Stimulated activated CD8-positive, alpha-beta memory T cell treated with anti-CD3 and anti-CD28 coated beads, Interleukin-7, amount 100 ng/mL, for 4 hours (primary cell): Measurements from ENCODE around the gene AFAP1.

Experiments
- DNase-seq, 2 donors: peaks; one replicate each; pipeline ENCODE4 v3.0.0-alpha.2; 2020; ENCODE audit warnings: low read depth in 2 of 2

Gene AFAP1

DNA sequence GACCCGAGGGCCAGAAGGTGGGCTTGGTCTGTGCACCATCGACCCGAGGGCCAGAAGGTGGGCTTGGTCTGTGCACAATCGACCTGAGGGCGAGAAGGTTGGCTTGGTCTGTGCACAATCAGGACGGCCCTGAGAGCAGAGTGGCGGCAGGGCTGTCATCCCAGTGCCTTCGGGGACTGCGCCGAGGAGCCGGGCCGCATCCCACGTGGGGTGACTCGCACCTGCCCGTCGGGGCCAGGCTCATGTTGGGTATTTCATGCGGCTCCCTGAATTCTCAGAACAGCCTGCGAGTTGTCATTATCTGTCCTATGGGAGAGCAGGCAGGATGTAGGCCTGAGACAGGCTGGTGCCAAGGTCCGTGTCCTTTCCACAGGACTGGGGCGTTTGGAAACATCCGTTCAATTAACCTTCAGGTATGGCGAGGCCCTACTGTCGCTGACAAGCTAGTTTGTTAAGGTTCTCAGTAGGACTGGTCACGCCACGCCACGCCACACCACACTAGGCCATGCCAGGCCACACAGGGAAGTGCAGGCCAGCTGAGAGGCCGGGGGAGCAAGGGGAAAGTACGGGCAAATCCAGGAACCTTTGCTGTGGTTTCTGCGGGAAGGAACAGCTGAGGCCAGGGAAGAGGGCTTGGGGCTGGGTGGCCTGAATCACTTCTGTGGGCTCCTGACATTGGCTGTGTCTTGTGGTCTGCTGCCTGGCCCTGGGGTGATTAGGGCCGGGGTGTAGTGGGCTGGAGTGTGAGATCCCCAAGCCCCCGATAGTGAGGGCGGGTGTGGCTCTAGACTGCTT is 182.9 kb downstream of the AFAP1 start:
- no peak for DNase-seq

DNA sequence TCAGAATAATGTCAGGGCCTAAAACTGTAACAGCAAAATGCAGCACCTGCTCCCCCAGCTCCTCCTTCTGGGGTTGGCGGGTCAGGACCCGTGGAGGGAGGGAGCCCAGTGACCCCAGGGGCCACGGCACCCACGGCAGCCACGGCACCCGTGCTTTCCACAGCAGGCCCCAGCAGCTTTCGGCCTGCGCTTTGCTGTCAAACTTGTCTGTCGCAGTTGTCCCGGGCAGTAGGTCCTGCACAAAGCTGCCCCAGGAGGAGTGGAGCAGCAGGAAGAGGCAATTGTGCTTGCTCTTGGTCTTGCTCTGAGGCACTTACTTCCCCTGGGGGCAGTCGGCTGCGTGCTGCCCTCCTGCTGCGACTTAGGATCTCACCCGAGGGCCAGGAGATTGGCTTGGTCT is 183.6 kb downstream of the AFAP1 start:
- no peak for DNase-seq

DNA sequence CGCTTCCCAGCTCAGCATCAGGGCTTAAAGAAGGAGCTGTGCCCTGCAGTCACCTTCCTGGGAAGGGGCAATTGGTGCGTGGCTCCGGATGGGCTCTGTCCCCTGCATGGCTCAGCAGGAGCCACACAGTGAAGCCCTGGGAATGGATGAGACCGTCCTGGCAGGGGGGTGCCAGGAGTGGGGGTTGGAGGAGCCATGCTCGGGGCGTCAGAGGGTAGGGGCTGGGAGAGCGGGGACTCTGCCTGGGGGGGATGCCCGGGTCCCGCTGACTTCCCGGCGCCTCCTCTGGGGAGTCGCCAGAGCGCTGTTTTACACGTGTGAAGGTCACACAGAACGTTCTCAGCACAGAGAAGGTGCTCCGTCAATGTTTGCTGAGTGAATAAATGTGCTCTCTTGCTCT is 184.1 kb downstream of the AFAP1 start:
- DNase-seq, result no peak

DNA sequence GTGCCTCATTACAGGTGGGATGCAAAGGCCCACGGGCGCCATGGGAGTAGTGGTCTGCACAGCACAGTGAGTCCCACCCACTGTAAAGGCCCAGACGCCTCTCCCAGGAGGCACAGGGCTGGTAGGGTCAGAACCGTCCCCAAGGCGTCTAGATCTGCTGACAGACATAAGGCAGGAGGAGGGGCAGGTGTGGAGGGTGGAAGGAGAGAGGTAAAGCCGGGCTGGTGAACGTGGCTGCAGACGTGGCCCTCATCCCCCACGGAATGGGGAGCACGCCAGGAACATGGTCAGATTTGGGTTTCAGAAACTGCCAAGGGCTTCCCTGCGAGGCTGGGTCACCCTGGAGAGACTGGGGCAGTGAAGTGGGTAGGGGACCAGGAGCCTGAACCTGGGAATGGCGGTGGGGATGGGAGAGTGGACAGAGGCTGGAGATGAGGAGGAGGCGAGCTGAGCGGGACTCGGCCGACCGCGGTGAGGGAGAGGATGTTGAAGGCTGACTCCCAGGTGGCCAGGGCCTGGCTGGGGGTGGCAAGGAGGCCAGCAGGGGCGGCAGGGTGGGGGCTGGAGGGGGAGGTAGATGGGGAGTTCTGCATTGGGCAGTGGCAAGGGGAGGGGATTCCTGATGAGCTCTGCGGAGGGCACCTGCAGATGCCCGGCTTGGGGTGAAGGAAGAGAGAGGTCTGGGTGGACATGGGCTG is 184.9 kb downstream of the AFAP1 start:
- DNase-seq, result no peak

DNA sequence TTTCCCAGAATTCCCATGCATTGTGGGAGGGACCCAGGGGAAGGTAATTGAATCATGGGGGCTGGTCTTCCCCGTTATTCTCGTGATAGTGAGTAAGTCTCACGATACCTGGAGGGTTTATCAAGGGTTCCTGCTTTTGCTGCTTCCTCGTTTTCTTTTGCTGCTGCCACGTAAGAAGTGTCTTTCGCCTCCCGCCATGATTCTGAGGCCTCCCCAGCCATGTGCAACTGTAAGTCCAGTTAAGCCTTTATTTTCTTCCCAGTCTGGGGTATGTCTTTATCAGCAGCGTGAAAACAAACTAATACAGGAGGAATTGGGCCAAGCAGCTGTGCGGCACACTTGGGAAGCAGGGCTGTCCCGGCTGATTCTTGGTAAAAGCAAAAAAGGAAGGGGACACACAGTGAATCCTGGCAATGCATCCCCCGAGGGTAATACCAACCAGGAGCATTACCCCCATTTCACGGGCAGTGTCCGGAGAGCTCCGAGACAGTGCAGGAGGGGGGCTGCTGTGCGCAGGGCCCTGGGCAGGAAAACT is 185.7 kb downstream of the AFAP1 start:
- DNase-seq, result no peak

DNA sequence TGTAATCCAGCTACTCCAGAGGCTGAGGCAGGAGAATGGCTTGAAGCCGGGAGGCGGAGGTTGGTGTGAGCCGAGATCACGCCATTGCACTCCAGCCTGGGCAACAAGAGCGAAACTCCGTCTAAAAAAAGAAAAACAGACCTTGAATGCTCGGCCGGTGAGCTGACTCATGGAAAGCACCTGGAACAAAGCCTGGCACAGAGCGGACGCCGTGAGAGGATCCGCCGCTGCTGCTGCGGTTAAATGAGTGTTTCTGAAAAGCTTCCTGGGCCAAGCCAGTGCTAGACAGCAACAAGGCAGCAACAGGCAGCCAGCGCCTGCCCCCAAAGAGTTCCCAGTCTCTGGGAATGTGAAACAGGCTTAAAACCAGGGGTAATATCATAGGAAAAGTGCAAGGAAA is 186.4 kb downstream of the AFAP1 start:
- DNase-seq, result no peak

DNA sequence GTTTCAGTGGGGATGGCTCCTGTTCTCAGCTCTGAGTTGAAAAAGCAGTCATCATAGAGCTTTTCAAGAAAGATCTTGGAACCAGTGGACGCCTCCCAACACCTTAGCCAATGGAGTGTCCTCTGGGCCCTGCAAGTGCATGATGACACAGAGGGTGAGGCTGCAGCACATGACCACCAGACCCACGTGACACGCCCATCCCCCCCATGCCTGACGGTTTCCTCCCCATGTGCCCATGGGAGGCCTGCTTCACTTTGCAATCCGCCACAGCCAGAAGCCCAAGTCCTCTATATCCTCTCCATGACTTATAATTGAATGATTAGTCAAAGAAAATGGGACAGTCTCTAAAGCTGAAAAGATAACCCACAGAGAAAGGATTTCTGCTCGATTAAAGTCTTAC is 187.0 kb downstream of the AFAP1 start:
- no peak for DNase-seq

DNA sequence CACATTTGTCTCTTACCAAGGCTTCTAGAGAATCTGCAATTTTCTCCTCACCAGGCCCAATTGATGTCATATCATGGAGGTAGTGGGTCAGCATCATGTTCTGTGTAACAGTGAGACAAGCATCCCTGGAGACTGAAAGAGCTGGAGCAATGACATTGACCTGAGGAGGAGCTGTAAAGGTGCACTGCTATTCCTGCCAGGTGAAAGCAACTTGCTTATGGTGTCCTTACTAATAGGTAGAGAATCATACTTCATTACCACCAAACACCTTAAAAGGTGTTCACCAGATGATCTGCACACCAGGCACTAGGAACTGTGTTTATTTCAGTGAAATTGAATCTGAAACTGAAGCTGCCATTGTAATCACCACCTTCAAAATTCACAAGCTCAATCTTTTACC is 188.7 kb downstream of the AFAP1 start:
- DNase-seq, result no peak

DNA sequence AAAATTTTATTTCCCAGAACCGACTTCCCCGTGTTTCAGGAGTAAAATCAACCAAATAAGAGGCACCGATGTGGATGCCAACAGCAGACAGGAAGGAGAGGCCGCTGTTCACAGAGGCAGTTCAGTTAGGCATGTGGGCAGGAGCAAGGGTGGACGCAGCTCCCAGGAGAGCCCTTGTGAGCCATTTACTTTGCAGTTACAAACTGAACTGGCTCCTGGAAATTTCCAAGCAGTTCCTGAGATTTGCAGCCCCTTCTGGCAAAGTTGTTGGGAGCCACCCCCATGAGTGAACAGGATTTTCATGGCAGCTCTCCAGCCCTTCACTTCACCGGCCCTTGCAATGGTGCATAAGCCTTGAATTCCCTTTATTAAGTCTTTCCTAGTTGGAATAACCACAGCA is 189.1 kb downstream of the AFAP1 start:
- no peak for DNase-seq

DNA sequence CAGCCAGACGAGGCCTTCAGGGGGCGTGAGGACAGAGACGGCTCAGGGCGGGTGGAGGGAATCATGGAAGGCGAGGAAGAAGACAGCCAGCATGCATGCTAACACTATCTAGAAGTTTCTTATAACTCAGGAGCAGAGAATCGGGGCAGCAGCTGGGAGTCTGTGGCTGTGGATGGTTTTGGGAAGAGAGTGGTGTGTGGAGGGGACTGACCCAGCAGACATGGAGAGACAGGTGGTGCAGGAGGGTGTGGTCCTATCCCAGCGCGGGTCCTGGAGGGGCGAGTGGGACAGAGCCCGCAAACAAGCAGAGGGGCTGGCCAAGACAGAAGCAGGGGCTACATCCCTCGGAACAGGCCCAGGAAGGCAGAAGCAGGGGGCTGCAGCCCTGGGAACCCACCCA is 192.1 kb downstream of the AFAP1 start:
- no peak for DNase-seq

DNA sequence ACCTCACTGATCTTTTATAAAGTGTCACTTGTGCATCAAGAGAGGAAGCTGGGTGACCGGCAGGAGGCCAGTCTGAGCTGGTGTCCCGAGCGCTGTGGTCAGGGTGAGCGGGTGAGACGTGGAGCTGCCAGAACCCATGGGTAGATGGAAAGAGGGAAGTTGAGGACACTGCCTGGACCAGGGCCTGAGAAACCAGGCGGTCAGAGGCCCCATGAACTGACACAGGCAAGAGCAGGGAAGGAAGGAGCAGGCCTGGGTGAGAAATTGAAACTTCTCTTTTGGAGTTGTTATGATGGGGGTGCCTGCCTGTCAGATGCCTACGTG is 192.6 kb downstream of the AFAP1 start:
- no peak for DNase-seq

DNA sequence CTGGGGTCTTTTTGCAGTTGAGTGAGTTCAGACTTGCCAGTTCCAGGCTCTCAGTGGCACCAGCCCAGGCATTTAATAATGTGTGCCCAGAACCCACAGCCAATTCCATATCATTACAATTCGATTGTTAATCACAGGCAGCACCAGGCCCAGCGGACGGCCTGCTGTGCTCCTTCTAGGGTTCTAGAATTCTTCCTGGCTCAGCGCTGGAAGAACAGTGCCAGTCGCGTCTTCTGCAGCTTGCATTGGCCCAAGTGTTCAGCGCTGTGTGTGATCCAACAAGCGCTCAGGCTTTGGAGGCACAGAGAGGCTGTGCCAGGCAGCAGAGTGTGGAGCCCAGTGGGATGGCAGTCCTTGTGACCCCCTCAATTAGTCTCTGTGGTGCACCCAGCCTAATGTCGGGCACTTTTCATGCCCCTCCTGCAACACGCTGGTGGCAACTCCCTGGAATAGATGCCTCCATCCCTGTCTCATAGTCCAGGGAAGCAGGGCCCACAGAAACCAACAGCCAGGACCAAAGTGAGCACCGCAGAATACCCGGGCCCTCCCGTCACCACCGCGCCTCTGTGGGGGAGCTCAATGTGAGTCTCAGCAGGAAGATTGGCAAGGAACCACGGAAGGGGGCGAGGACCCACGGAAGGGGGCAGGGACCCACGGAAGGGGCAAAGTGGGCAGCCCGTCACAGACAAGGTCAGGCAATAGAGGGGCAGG is 193.2 kb downstream of the AFAP1 start:
- DNase-seq, result no peak

DNA sequence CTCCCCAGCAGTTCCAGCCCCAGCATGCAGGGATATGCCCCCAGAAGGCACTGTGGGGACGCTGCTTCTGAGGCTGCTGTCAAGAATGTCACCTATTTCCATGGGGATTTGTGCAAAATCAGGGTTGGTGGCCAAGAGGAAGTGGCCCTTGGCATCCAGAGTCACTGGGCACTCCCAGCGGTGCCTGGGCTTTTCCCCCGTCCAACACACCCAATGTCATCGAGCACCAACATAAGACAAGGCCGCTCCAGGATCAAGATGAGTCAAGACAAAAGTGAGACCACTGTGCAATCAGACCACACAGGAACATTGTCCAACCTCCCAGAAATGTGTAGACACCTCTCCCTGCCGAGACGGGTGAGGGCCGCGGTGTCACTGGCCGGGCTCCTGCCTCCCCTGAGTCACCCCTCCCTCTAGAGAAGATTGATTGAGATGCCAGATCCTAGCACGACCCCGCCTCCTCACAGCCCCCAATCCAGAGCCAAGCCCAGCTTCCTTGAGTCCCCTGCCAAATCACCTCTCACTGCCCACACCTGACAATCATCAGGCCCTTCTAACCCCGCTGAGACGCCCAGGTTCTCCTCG is 194.3 kb downstream of the AFAP1 start:
- DNase-seq, result no peak

DNA sequence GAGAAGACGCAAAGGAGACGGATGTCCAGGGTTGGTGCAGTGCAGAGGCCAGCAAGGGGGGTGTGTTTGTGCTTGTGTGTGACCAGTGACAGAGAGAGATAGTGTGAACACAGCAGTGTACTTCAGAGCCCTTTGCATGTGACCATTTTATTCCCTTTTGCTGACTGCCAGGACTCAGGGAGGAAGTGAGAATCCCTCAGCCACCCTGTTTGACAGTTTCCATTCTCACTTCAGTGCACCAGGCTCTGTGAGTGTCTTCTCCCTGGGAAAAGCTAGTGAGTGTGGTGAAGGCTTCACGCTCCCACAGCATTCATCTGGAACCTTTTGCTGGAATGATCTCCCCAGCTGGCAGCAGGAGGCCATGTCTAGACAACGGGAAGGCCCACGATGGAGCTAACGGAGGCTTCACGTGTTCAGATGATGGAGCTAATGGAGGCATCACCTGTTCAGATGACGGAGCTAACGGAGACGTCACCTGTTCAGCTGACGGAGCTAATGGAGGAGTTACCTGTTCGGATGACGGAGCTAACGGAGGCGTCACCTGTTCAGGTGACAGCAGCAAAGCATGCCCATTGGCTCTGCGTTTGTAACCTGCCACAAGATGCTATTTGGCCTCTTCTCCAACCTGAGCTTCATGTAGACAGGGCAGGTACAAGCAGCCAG is 195.4 kb downstream of the AFAP1 start:
- DNase-seq, result no peak

DNA sequence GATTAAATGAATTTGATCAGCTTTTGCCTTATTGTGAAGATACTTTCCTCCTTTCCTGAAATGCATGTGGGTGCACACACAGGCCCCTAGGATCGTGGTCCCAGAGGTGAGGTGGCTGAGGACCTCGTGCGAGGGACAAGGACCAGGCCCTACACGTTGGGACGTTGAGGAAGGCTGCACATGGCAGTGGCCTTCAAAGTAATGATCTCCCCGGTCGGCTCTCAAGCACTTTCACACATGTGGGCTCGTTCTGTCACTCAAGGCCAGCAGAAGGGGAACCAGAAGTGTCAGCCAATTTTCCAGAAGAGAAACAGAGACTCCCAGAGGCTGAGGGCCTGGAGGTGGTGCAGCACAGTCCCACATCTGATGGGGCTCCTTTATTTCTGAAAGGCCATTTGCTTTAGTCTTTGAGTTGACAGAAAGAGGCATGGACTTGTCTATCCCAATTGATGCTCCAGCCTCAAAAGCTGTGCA is 196.8 kb downstream of the AFAP1 start:
- no peak for DNase-seq

DNA sequence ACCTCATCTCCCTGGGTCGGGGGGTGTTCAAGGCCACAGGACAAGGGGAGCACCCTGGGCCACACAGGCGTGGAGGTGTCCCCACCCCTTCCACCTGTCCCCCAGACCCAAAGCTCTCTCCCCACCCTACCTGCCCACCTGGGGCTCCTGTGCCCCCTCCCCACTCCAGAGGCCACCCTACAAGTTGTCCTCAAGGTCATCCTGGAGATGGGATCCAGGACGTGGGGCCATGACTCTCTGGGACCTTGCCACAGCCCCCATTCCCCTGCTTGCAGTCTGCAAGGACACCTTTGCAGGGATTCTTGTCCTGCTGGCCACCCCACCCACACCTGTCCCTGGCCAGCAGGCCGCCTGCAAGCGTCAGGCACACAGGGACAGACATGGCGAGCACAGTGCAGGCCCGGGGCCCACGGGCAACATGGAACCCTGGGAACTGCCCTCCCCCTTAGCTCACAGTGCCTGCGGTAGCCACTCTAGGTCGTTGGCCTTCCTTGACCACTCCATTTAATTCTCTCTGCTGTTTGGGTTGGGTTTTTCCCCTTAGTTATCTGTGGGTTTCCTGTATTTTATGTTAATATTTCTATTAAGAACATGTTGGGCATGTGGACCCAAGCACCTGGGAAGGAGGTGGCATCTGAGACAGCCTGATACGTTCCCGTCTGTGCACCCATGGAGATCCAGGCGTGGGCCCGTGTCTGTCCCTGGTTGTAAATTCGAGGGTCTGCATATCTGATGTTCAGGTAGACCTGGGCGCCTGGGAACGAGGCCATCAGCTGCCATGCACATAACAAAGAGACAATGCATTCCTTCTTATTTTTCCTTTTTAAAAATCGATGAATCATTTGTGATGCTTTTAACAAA is 197.5 kb downstream of the AFAP1 start:
- DNase-seq, result no peak

DNA sequence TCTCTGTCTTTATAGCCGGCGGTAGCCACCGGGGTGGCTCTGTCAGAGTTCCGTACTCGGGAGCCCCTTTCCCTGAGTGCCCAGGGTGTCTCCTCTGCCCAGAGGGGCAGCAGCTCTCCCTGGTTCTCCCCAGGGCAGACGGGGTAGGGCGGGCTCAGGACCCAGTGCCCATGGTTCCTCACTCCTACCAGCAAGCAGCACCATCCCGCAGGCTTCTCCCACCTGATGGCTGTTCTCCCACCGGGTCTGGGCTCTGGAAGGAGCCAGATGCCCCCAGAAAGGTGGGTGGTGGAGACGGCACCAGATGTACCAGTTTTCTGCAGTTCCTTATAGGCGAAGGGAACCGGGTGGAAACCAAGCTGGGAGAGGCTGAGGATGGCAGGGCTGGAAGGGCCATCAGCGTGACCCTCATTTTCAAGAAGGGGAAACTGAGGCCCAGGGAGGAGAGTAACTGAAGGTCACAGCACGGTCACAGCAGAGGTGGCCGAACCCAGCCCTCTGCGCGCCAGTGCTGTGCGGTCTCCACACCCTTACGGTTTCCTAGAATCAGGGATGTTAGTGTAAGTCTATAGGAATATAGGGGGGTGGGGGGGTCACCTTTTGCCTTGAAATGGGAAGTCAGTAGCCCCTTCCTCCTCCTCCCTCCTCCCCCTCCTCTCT is 198.7 kb downstream of the AFAP1 start:
- DNase-seq, result no peak

DNA sequence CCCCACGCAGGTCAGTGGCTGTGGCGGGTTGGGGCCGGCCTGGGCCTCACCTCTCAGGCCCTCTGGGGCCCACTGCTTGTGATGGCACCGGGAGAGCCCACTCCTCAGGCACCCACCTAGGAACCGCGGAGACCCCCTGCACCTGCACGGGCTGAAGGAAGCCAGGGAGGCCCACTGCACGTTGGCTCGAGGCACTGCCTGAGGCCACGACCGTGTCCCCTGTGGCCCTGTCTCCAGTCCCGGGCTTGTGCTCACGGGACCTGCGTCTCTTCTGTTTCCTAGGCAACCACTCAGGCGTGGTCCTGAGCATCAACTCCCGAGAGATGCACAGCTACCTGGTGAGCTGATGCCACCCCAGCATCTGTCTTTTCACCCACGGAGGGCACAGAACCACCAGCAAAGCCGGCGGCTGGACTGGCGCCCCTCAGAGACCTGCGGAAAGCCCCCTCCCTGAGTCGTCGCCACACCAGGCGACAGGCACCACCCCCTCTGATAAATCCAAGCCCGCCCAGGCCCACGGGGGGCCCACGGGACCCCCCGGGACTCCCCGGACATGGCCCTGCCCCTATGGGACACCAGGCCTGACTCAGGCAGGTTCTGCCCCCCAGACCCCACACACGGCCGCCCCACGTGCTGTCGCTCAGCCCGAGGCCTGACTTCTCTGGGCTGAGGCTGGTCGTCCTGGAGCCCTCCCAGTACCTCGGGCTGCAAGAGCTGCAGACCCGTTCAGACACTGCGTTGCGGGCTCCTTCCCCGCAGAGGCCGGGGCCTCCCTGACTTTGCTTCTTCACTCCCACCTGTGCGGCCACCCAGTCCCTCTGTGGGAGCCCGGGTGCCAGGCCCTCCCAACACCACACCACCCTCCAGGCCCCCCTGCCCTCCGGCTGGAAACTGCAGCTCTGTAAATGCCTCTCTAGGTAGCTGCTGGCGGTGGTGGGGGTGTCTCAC is 199.5 kb downstream of the AFAP1 start:
- DNase-seq, result no peak
